K562 (cell line): ENCODE measurements around the gene BCR. TPM values are rescaled to one million over a fixed set of nuclear protein-coding genes. Genes with fewer than 3 reads are reported as not detected.
A peak's percentile ranks its signal among the peaks of the same experiment; 100 is the strongest.

Source experiments
- CBX3 ChIP-seq, 2 experiments: IDR thresholded peaks; 1 replicate in 1 of 2; 2 replicates in 1 of 2; pipeline ENCODE4 v1.6.1; 2012; ENCODE audit warnings: inconsistent platforms in 2 of 2, low read length in 2 of 2, borderline replicate concordance in 1 of 2, control low read depth in 1 of 2
- E2F6 ChIP-seq, 2 experiments: IDR thresholded peaks; 2 replicates each; pipeline ENCODE4 v1.6.1; 2011; ENCODE audit warnings: borderline replicate concordance in 1 of 2, control low read depth in 1 of 2, low read depth in 1 of 2, low read length in 1 of 2, mild to moderate bottlenecking in 1 of 2, mixed read lengths in 1 of 2, moderate library complexity in 1 of 2; ENCODE audit not compliant: insufficient read depth in 1 of 2, insufficient read length in 1 of 2, poor library complexity in 1 of 2, severe bottlenecking in 1 of 2; ENCODE audit errors: extremely low read depth in 1 of 2
- ELF2 ChIP-seq: fragments of 250-450 bp; sonication (Bioruptor Pico); IDR thresholded peaks from 2 replicates; pipeline ENCODE4 v1.5.0; 2021; ENCODE audit warnings: mild to moderate bottlenecking
- HMGXB4 ChIP-seq: sonication (generic); formaldehyde crosslinking; IDR thresholded peaks from 2 replicates; pipeline ENCODE4 v1.8.1; 2023; ENCODE audit warnings: mild to moderate bottlenecking, missing genetic modification reagents
- NCOA2 ChIP-seq, 2 experiments: fragments of 450-650 bp; IDR thresholded peaks; 2 replicates each; pipeline ENCODE4 v1.6.1; 2018; ENCODE audit warnings: mild to moderate bottlenecking in 2 of 2, moderate library complexity in 1 of 2; ENCODE audit not compliant: partially characterized antibody in 2 of 2
- NFIC ChIP-seq: fragments of 450-650 bp; IDR thresholded peaks from 2 replicates; pipeline ENCODE4 v1.6.1; 2017; ENCODE audit warnings: mild to moderate bottlenecking, inconsistent platforms
- NFIX ChIP-seq: fragments of 250-450 bp; sonication (Bioruptor Pico); IDR thresholded peaks from 2 replicates; pipeline ENCODE4 v1.4.0; 2020; ENCODE audit warnings: low read depth, mild to moderate bottlenecking, moderate library complexity
- POLR2AphosphoS2 ChIP-seq: IDR thresholded peaks from 2 replicates; pipeline ENCODE4 v1.6.1; 2012; ENCODE audit warnings: low read length, improper control_type of control experiment
- RAD21 ChIP-seq, 2 experiments: fragments of 250-450 bp in 1 of 2; fragments of 450-650 bp in 1 of 2; sonication (Bioruptor Pico) in 1 of 2; formaldehyde crosslinking in 1 of 2; IDR thresholded peaks in 1 of 2; conservative IDR thresholded peaks in 1 of 2; 2 replicates each; pipeline versions ENCODE4 v1.4.0 to v1.8.0; 2020 to 2022; ENCODE audit warnings: mild to moderate bottlenecking in 2 of 2, moderate library complexity in 1 of 2
- RCOR1 ChIP-seq, 2 experiments: IDR thresholded peaks; 2 replicates each; pipeline ENCODE4 v1.6.1; 2012; ENCODE audit warnings: low read depth in 2 of 2, low read length in 2 of 2, borderline replicate concordance in 1 of 2, improper control_type of control experiment in 1 of 2
- SP1 ChIP-seq: sonication (generic); formaldehyde crosslinking; IDR thresholded peaks from 2 replicates; pipeline ENCODE4 v1.8.1; 2022; ENCODE audit warnings: mild to moderate bottlenecking, missing genetic modification reagents
- TCF7L2 ChIP-seq: fragments of 150-350 bp; IDR thresholded peaks from 2 replicates; pipeline ENCODE4 v1.6.1; 2016; ENCODE audit warnings: low read depth, mild to moderate bottlenecking, low read length, moderate library complexity
- ZBTB43 ChIP-seq: sonication (generic); formaldehyde crosslinking; IDR thresholded peaks from 2 replicates; pipeline ENCODE4 v1.8.0; 2023; ENCODE audit warnings: mild to moderate bottlenecking, missing genetic modification reagents
- ZBTB7A ChIP-seq: IDR thresholded peaks from 2 replicates; pipeline ENCODE4 v1.6.1; 2011; ENCODE audit warnings: low read depth, mild to moderate bottlenecking, low read length, moderate library complexity, borderline replicate concordance; ENCODE audit not compliant: control insufficient read depth
- ZNF217 ChIP-seq: sonication (generic); formaldehyde crosslinking; IDR thresholded peaks from 2 replicates; pipeline ENCODE4 v1.8.0; 2022; ENCODE audit warnings: mild to moderate bottlenecking, missing genetic modification reagents
- ZNF253 ChIP-seq: fragments of 250-450 bp; sonication (Bioruptor Pico); conservative IDR thresholded peaks from 2 replicates; pipeline ENCODE4 v1.6.1; 2021; ENCODE audit warnings: mild to moderate bottlenecking
- ZNF41 ChIP-seq: fragments of 250-450 bp; sonication (Bioruptor Pico); conservative IDR thresholded peaks from 2 replicates; pipeline ENCODE4 v1.4.0; 2020; ENCODE audit warnings: mild to moderate bottlenecking
- polyA plus RNA-seq, 8 experiments: library from polyadenylated mRNA; depleted of rRNA in 4 of 8; stranded (reverse) in 5 of 8; unstranded in 3 of 8; fragments of >200 nt; fragmentation: Nextera tagmentation in 2 of 8; fragmentation: Illumina TruSeq in 1 of 8; extraction: Ambion mirVana in 2 of 8; extraction: Trizol in 1 of 8; gene quantifications; 2 replicates each; pipeline versions ENCODE4 v1.2.1 to v1.2.3, GENCODE V29; 2011 to 2014; ENCODE audit warnings: inconsistent platforms in 1 of 8, missing spikeins in 1 of 8
- total RNA-seq, 7 experiments: library from RNA; depleted of rRNA in 6 of 7; stranded (reverse); fragments of >200 nt in 6 of 7; fragmentation: Illumina TruSeq in 2 of 7; extraction: Trizol in 2 of 7; gene quantifications; 2 replicates each; pipeline versions ENCODE4 v1.2.1 to v1.2.3, GENCODE V29; 2011 to 2021; ENCODE audit warnings: low replicate concordance in 1 of 7
- TF ChIP-seq, protein P1 (sequence below): sonication (generic); formaldehyde crosslinking; IDR thresholded peaks from 2 replicates; pipeline ENCODE4 v1.8.0; 2022; ENCODE audit warnings: mild to moderate bottlenecking, missing genetic modification reagents
- TF ChIP-seq, protein P2 (sequence below): fragments of 450-650 bp; formaldehyde crosslinking; IDR thresholded peaks from 2 replicates; pipeline ENCODE4 v1.4.0; 2022; ENCODE audit warnings: missing genetic modification characterization

Gene BCR
- total and polyA plus RNA-seq, 9 of the 15 experiments (the other 6 are each of a cell fraction or from before 2014, with no cell fraction given), result 0.41 to 150 (median 45.6) TPM

GRCh38 chr22:23161574-23161973 is 18.7 kb upstream of the BCR start (continued):
- TF ChIP-seq ZNF41 (CRISPR knock-in tag) (no peak), ZBTB43 (CRISPR knock-in tag) (no peak), E2F6 (IDR thresholded peaks at IDR 0.05; ENCODE audit: borderline replicate concordance in 1 of 2, extremely low read depth in 1 of 2, insufficient read depth in 1 of 2, insufficient read length in 1 of 2, low read depth in 1 of 2, low read length in 1 of 2, poor library complexity in 1 of 2, severe bottlenecking in 1 of 2) (no peak), ZNF253 (CRISPR knock-in tag) (no peak), CBX3 (IDR thresholded peaks at IDR 0.05; ENCODE audit: borderline replicate concordance in 1 of 2, low read length in 2 of 2) (no peak), NFIX (CRISPR knock-in tag) (no peak), RCOR1 (IDR thresholded peaks at IDR 0.05; ENCODE audit: borderline replicate concordance in 1 of 2, low read depth in 2 of 2, low read length in 2 of 2) (peak in 1 of 2 experiments; percentile 3; a peak in 1 of 4 replicates), SP1 (CRISPR knock-in tag) (no peak), ZNF217 (CRISPR knock-in tag) (no peak), POLR2AphosphoS2 (no peak), NCOA2 (IDR thresholded peaks at IDR 0.05; ENCODE audit: partially characterized antibody in 2 of 2) (no peak), ELF2 (no peak), TCF7L2 (0 out of 2 replicates have a peak, but pooled peaks have one; percentile 5), HMGXB4 (CRISPR knock-in tag) (0 out of 2 replicates have a peak, but pooled peaks have one; percentile 11), ZBTB7A (no peak), RAD21 (CRISPR knock-in tag; conservative IDR thresholded peaks at IDR 0.05 in 1 of 2, IDR thresholded peaks at IDR 0.05 in 1 of 2) (no peak), NFIC (no peak)
- TF ChIP-seq, protein P1, sequence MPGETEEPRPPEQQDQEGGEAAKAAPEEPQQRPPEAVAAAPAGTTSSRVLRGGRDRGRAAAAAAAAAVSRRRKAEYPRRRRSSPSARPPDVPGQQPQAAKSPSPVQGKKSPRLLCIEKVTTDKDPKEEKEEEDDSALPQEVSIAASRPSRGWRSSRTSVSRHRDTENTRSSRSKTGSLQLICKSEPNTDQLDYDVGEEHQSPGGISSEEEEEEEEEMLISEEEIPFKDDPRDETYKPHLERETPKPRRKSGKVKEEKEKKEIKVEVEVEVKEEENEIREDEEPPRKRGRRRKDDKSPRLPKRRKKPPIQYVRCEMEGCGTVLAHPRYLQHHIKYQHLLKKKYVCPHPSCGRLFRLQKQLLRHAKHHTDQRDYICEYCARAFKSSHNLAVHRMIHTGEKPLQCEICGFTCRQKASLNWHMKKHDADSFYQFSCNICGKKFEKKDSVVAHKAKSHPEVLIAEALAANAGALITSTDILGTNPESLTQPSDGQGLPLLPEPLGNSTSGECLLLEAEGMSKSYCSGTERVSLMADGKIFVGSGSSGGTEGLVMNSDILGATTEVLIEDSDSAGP (CRISPR knock-in tag), result no peak
- TF ChIP-seq, protein P2, sequence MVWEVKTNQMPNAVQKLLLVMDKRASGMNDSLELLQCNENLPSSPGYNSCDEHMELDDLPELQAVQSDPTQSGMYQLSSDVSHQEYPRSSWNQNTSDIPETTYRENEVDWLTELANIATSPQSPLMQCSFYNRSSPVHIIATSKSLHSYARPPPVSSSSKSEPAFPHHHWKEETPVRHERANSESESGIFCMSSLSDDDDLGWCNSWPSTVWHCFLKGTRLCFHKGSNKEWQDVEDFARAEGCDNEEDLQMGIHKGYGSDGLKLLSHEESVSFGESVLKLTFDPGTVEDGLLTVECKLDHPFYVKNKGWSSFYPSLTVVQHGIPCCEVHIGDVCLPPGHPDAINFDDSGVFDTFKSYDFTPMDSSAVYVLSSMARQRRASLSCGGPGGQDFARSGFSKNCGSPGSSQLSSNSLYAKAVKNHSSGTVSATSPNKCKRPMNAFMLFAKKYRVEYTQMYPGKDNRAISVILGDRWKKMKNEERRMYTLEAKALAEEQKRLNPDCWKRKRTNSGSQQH, result no peak
